GM18526 (cell line): ENCODE measurements around the gene RANGRF.

Source experiments
- POLR2A ChIP-seq: IDR thresholded peaks from 3 replicates; pipeline ENCODE4 v1.6.1; 2011; ENCODE audit not compliant: insufficient read length; ENCODE audit errors: extremely low read depth

Gene RANGRF

DNA sequence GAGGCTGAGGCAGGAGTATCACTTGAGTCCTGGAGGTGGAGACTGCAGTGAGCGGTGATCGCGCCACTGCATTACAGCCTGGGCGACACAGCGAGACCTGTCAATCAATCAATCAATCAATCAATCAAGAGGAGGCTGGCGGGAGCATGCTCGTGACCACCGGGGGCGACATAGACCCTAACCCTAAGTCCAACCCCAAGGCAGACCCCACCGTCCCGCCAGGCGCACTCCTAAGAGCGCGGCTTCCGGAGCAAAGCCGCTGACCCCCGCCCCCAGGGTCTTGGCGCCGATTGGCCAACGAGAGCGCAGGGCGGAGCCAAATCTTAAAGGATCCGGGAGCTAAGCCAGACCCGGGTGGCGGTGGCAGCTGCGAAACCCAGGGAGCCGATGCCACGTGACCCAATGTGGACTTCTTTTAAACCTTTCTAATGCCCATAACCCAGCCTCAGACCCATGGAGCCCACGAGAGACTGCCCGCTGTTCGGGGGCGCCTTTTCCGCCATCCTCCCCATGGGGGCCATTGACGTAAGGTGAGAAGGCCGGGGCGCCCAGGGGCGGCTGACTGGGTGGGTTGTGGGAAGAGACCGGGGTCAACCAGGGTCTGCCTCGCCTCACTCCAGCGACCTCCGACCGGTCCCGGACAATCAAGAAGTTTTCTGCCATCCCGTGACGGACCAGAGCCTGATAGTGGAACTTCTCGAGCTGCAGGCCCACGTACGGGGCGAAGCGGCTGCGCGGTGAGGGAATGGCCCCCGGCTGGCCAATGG is at the start of gene RANGRF:
RANGRF (plus strand) TSS at position 335 of the 767 bp plus-strand sequence; CDS start at position 454, 119 bp downstream.
- TF ChIP-seq POLR2A, result peak; percentile 77

DNA sequence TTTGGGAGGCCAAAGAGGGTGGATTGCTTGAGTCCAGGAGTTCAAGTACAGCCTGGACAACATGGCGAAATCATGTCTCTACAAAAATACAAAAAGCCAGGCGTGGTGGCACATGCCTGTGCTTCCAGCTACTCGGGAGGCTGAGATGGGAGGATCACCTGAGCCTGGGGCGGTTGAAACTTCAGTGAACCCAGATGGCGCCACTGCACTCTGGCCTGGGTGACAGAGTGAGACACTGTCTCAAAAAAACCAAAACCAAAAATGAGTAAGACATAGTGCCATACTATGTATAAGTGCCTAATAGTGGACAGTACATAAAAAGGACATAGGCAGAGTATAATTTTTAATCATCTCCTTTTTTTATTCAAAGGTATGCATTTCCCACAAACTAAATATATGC is 44.6 kb upstream of the RANGRF start:
- no peak for TF ChIP-seq POLR2A

- TF ChIP-seq POLR2A, result no peak
Measured at GRCh38 chr17:8244768-8245167, 43.7 kb upstream of the RANGRF start.

GRCh38 chr17:8248751-8249607 is 39.5 kb upstream of the RANGRF start, which contains the start of gene PFAS:
Gene PFAS, plus strand, starts transcription at chr17:8249289. Its CDS starts 4,649 bp downstream, at chr17:8253938.
- TF ChIP-seq POLR2A, result peak; percentile 75

- TF ChIP-seq POLR2A, result no peak
Measured at GRCh38 chr17:8249621-8250500, 38.6 kb upstream of the RANGRF start.

- no peak for TF ChIP-seq POLR2A
Measured at GRCh38 chr17:8253801-8254200, 34.7 kb upstream of the RANGRF start.

GRCh38 chr17:8254881-8255280 is 33.6 kb upstream of the RANGRF start:
- no peak for TF ChIP-seq POLR2A

- TF ChIP-seq POLR2A, result no peak
Measured at GRCh38 chr17:8255499-8255898, 33.0 kb upstream of the RANGRF start.

DNA sequence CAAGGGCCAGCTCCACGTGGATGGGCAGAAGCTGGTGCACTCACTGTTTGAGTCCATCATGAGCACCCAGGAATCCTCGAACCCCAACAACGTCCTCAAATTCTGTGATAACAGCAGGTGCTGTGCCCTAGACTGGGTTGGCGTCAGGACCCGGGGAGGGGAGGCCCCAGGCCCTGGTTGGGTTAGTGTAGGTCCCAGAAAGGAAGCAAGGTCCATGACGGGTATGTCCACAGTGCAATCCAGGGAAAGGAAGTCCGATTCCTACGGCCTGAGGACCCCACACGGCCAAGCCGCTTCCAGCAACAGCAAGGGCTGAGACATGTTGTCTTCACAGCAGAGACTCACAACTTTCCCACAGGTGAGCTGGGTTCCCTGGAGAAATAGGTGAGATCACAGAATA is 32.2 kb upstream of the RANGRF start:
- TF ChIP-seq POLR2A, result no peak

GRCh38 chr17:8256691-8257090 is 31.8 kb upstream of the RANGRF start:
- no peak for TF ChIP-seq POLR2A

- TF ChIP-seq POLR2A, result no peak
Measured at GRCh38 chr17:8257801-8258200, 30.7 kb upstream of the RANGRF start.

GRCh38 chr17:8264320-8264719 is 24.1 kb upstream of the RANGRF start:
- TF ChIP-seq POLR2A, result no peak

GRCh38 chr17:8264836-8265542 is 23.5 kb upstream of the RANGRF start:
- no peak for TF ChIP-seq POLR2A

GRCh38 chr17:8266648-8267479 is 21.6 kb upstream of the RANGRF start:
- TF ChIP-seq POLR2A, result no peak
